Purkinje cell (primary cell): ENCODE data around the gene CALCOCO1. TPM values are rescaled to one million over a fixed set of nuclear protein-coding genes. Genes with fewer than 3 reads are reported as not detected.

Experiments used
- polyA plus RNA-seq: library from polyadenylated mRNA; unstranded; fragments of >200 nt; fragmentation: Nextera tagmentation; gene quantifications from 2 replicates; pipeline ENCODE4 v1.2.1, GENCODE V29; 2014

CALCOCO1 gene
- 18.7 and 38.1 TPM in 2 replicates for polyA plus RNA-seq

GRCh38 chr12:53727310-53728041, at the start of gene CALCOCO1:
Gene CALCOCO1 (minus strand): TSS chr12:53727452. CDS start chr12:53725242, 2,210 bp downstream.

DNA sequence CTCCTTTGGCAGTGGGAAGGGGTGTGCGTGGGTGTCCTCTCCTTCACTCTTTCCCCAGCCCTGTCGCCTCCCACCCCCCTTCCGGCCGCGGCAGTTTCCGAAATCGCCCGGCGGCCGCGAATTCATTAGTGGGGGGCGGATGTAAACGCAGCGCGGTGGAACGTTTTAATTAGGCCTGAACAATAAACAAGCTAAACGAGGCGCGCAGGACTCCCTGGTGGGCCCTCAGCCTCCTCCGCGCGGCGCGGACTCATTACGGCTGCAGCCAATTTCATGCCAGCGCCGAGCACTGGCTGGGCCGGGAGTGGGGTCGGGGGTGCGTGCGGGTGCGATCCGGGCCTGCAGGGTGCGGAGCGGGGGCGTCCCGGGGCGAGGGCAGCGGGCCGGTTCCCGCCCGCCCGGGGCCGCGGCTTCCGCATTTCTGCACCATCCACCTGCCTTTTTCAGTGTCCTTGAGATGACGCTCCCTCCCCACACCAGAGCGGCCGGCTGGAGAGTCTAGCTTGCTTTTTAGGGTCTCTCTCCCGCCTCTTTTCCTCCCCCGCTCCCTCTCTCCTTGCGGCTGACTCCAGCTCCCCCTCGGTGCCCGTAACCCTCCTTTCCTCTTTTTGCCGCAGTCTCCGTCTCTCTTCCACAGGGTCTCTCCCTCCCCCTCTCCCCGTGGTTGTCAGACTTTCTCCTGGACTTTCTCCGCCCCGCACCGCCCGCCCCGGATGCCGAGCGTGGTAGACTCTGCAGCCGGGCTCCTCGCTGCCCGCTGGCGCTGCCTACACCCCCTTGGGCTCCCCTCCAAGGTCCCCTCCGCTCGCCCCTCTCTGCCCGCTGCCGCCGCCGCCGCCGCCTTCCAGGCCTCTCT, 24.3 kb upstream of the CALCOCO1 start, which contains the start of gene CISTR:
Gene CISTR (minus strand): TSS at position 644 of the 856 bp plus-strand sequence.

GRCh38 chr12:53675701-53676607, 51.3 kb downstream of the CALCOCO1 start, which contains the start of gene ATP5MC2:
Gene ATP5MC2 (minus strand): TSS chr12:53676083. CDS start chr12:53672614, 3,469 bp downstream.

Other genes starting within 250 kb of the CALCOCO1 start
- gene MAP3K12, start 228.0 kb downstream of the CALCOCO1 start, polyA plus RNA-seq = 3.2 and 4.6 TPM in 2 replicates
- gene TARBP2, start 226.2 kb downstream of the CALCOCO1 start, polyA plus RNA-seq = 4.4 and 5.7 TPM in 2 replicates
- gene NPFF, start 220.0 kb downstream of the CALCOCO1 start, polyA plus RNA-seq = 0.91 TPM in 1 of 2 replicates, not detected in the other
- gene ATF7, start 101.1 kb downstream of the CALCOCO1 start, polyA plus RNA-seq = 3.7 and 20.9 TPM in 2 replicates
- gene ATP5MC2, start 51.4 kb downstream of the CALCOCO1 start, polyA plus RNA-seq = 664 and 682 TPM in 2 replicates
- gene CISTR, start 24.5 kb upstream of the CALCOCO1 start, polyA plus RNA-seq = 0.62 TPM in 1 of 2 replicates, not detected in the other
- not detected in 2 replicates for gene HOXC13, start 211.4 kb upstream of the CALCOCO1 start, polyA plus RNA-seq
- not detected in 2 replicates for gene HOXC12, start 227.5 kb upstream of the CALCOCO1 start, polyA plus RNA-seq
- gene HOXC11, start 245.7 kb upstream of the CALCOCO1 start, polyA plus RNA-seq = not detected in 2 replicates
- not detected in 2 replicates for gene HOTAIR, start 247.5 kb upstream of the CALCOCO1 start, polyA plus RNA-seq